Posterior vena cava (tissue), 2 donors: ENCODE measurements around the gene PASD1. TPM values are rescaled to one million over a fixed set of nuclear protein-coding genes. Genes with fewer than 3 reads are reported as not detected.

Source experiments
- DNase-seq: peaks from one replicate; pipeline ENCODE4 v3.0.0-alpha.2; 2020; ENCODE audit warnings: low spot score
- intact Hi-C, 2 donors: fragments of 100-400 bp; cut with DNase I; formaldehyde crosslinking; loops; one replicate each; pipeline versions ENCODE4 v1.14.1 to v1.14.2; 2022 to 2023
- total RNA-seq, 2 donors: library from RNA; stranded (reverse); fragmentation: NEBNext Ultra II Directional; extraction: Animal tissue kit (Norgen Biotek cat#: 25700); gene quantifications; one replicate each; pipeline ENCODE4 v1.2.1, GENCODE V29; 2021
- donor health status: DM: yes; HTN: yes; CAD: no.
- donor health status: DM: yes; HTN: yes; CAD: no.

The PASD1 gene
- total RNA-seq, 2 donors from 2014 or later = not detected

GRCh38 chrX:151698485-151698884, 135.0 kb downstream of the PASD1 start:
- intact Hi-C loops = no loop called here
- DNase-seq = peak; percentile 50

GRCh38 chrX:151699746-151700145, 136.3 kb downstream of the PASD1 start:
- DNase-seq = peak; percentile 42
- intact Hi-C loops = no loop called here

GRCh38 chrX:151700581-151700980, 137.1 kb downstream of the PASD1 start:
- intact Hi-C loops = no loop called here
- DNase-seq = peak; percentile 63

GRCh38 chrX:151701071-151701470, 137.6 kb downstream of the PASD1 start:
- DNase-seq = peak; percentile 28
- intact Hi-C loops = no loop called here

GRCh38 chrX:151701531-151701930, 138.1 kb downstream of the PASD1 start:
- intact Hi-C loops = no loop called here
- peak; percentile 57 for DNase-seq

- DNase-seq = peak; percentile 58
- intact Hi-C loops = no loop called here
Observed at GRCh38 chrX:151702026-151702714, 138.7 kb downstream of the PASD1 start.

- peak; percentile 54 for DNase-seq
- intact Hi-C loops = no loop called here
Observed at GRCh38 chrX:151702741-151703340, 139.4 kb downstream of the PASD1 start.

GRCh38 chrX:151703487-151703886, 140.0 kb downstream of the PASD1 start:
- DNase-seq = peak; percentile 80
- intact Hi-C loops = no loop called here

GRCh38 chrX:151704041-151704663, 140.7 kb downstream of the PASD1 start:
- intact Hi-C loops = no loop called here
- DNase-seq = peak; percentile 31

- intact Hi-C loops = no loop called here
Observed at GRCh38 chrX:151708821-151709220, 145.3 kb downstream of the PASD1 start.

GRCh38 chrX:151710457-151710856, 147.0 kb downstream of the PASD1 start:
- intact Hi-C loops = no loop called here
- DNase-seq = peak; percentile 23

More at GRCh38 chrX:151708821-151709220, 145.3 kb downstream of the PASD1 start:
- peak; percentile 5 for DNase-seq

- DNase-seq = peak; percentile 63
- intact Hi-C loops = no loop called here
Observed at GRCh38 chrX:151711154-151711553, 147.7 kb downstream of the PASD1 start.

GRCh38 chrX:151711787-151712186, 148.3 kb downstream of the PASD1 start:
- intact Hi-C loops = no loop called here
- DNase-seq = peak; percentile 20

- peak; percentile 62 for DNase-seq
- intact Hi-C loops = no loop called here
Observed at GRCh38 chrX:151712253-151712652, 148.8 kb downstream of the PASD1 start.

- intact Hi-C loops = no loop called here
- peak; percentile 38 for DNase-seq
Observed at GRCh38 chrX:151713849-151714248, 150.4 kb downstream of the PASD1 start.

GRCh38 chrX:151714362-151714761, 150.9 kb downstream of the PASD1 start:
- DNase-seq = peak; percentile 13
- intact Hi-C loops = no loop called here

GRCh38 chrX:151715752-151716151, 152.3 kb downstream of the PASD1 start, which contains the start of gene FATE1:
TSS of gene FATE1 (plus strand) at chrX:151716035. CDS start at chrX:151716120, 85 bp downstream.
- intact Hi-C loops = no loop called here
- no peak for DNase-seq

- intact Hi-C loops = no loop called here
- peak; percentile 79 for DNase-seq
Observed at GRCh38 chrX:151722241-151722846, 158.9 kb downstream of the PASD1 start.

- intact Hi-C loops = no loop called here
- DNase-seq = peak; percentile 71
Observed at GRCh38 chrX:151723156-151723760, 159.8 kb downstream of the PASD1 start.
